HepG2 (cell line): ENCODE data around the gene KHNYN. TPM values are rescaled to one million over a fixed set of nuclear protein-coding genes. Genes with fewer than 3 reads are reported as not detected.

ENCODE experiments used
- ATM ChIP-seq: fragments of 450-650 bp; IDR thresholded peaks from 2 replicates; pipeline ENCODE4 v1.7.1; 2017; ENCODE audit warnings: mild to moderate bottlenecking, borderline replicate concordance
- CREM ChIP-seq, 2 experiments: sonication (generic) in 1 of 2; formaldehyde crosslinking in 1 of 2; IDR thresholded peaks; 2 replicates each; pipeline versions ENCODE4 v1.4.0 to v1.6.1; 2016 to 2020; ENCODE audit warnings: antibody characterized with exemption in 1 of 2, mild to moderate bottlenecking in 1 of 2, missing genetic modification reagents in 1 of 2
- ERF ChIP-seq: IDR thresholded peaks from 2 replicates; pipeline ENCODE4 v1.6.1; 2018; ENCODE audit warnings: missing biosample characterization, missing genetic modification reagents
- MAFG ChIP-seq: sonication (generic); formaldehyde crosslinking; IDR thresholded peaks from 2 replicates; pipeline ENCODE4 v1.5.1; 2020; ENCODE audit warnings: mild to moderate bottlenecking, missing genetic modification reagents
- MED13 ChIP-seq: sonication (generic); formaldehyde crosslinking; IDR thresholded peaks from 2 replicates; pipeline ENCODE4 v1.5.0; 2020; ENCODE audit warnings: missing genetic modification reagents
- POLR2AphosphoS5 ChIP-seq: IDR thresholded peaks from 2 replicates; pipeline ENCODE4 v1.6.1; 2012; ENCODE audit warnings: low read depth, low read length
- POLR2G ChIP-seq: fragments of 200-400 bp; formaldehyde crosslinking; IDR thresholded peaks from 2 replicates; pipeline ENCODE4 v1.6.1; 2018; ENCODE audit warnings: mild to moderate bottlenecking, low read depth, low read length, moderate library complexity
- SALL1 ChIP-seq: sonication (generic); formaldehyde crosslinking; IDR thresholded peaks from 2 replicates; pipeline ENCODE4 v1.8.0; 2022; ENCODE audit warnings: mild to moderate bottlenecking, missing genetic modification reagents
- ZBTB7B ChIP-seq: sonication (generic); formaldehyde crosslinking; IDR thresholded peaks from 2 replicates; pipeline ENCODE4 v1.4.0; 2020; ENCODE audit warnings: missing genetic modification reagents
- ZFP36L1 ChIP-seq: sonication (generic); formaldehyde crosslinking; IDR thresholded peaks from 2 replicates; pipeline ENCODE4 v1.8.0; 2022; ENCODE audit warnings: mild to moderate bottlenecking, missing genetic modification reagents, moderate library complexity
- ZNF484 ChIP-seq: sonication (generic); formaldehyde crosslinking; IDR thresholded peaks from 2 replicates; pipeline ENCODE4 v1.5.1; 2020; ENCODE audit warnings: mild to moderate bottlenecking, low read depth, missing genetic modification reagents, borderline replicate concordance
- ZSCAN29 ChIP-seq: sonication (generic); formaldehyde crosslinking; conservative IDR thresholded peaks from 2 replicates; pipeline ENCODE4 v1.4.0; 2020; ENCODE audit warnings: mild to moderate bottlenecking, missing genetic modification reagents
- polyA plus RNA-seq, 8 experiments: library from polyadenylated mRNA; depleted of rRNA in 3 of 8; stranded (reverse) in 7 of 8; unstranded in 1 of 8; fragments of >200 nt; fragmentation: Illumina TruSeq in 4 of 8; extraction: Trizol in 4 of 8; gene quantifications; 2 replicates each; pipeline versions ENCODE4 v1.2.1 to v1.2.3, GENCODE V29; 2011 to 2016; ENCODE audit warnings: low read depth in 4 of 8, missing spikeins in 1 of 8, mixed read lengths in 1 of 8; ENCODE audit not compliant: insufficient read depth in 1 of 8
- total RNA-seq, 5 experiments: library from RNA; depleted of rRNA; stranded (reverse); fragments of >200 nt; fragmentation: Illumina TruSeq; extraction: Trizol; gene quantifications; 2 replicates each; pipeline ENCODE4 v1.2.3, GENCODE V29; 2016; ENCODE audit warnings: low read depth in 1 of 5
- TF ChIP-seq, protein P1 (sequence below): sonication (generic); formaldehyde crosslinking; IDR thresholded peaks from 2 replicates; pipeline ENCODE4 v1.5.0; 2020; ENCODE audit warnings: missing genetic modification reagents

KHNYN gene
- total and polyA plus RNA-seq, 2 of the 13 experiments (the other 11 are each of a cell fraction or from before 2014, with no cell fraction given), result 52.8 to 75.7 TPM

GRCh38 chr14:24440606-24441399 lies 11.0 kb downstream of the KHNYN start (continued):
- TF ChIP-seq ATM (no peak), CREM (IDR thresholded peaks at IDR 0.05) (no peak), CREM (CRISPR knock-in tag; IDR thresholded peaks at IDR 0.05) (0 out of 2 replicates have a peak, but pooled peaks have one; percentile 12), ZSCAN29 (no peak), ZBTB7B (CRISPR knock-in tag) (no peak), POLR2G (peak; percentile 7), SALL1 (CRISPR knock-in tag) (peak; percentile 48; the same call in 1 of the 2 replicates), ZNF484 (CRISPR knock-in tag) (no peak), ZFP36L1 (CRISPR knock-in tag) (peak; percentile 73; the same call in 1 of the 2 replicates), MED13 (no peak), POLR2AphosphoS5 (peak; percentile 54; the same call in 1 of the 2 replicates), ERF (peak; percentile 10; the same call in 1 of the 2 replicates), MAFG (CRISPR knock-in tag) (no peak)
- TF ChIP-seq, protein P1, sequence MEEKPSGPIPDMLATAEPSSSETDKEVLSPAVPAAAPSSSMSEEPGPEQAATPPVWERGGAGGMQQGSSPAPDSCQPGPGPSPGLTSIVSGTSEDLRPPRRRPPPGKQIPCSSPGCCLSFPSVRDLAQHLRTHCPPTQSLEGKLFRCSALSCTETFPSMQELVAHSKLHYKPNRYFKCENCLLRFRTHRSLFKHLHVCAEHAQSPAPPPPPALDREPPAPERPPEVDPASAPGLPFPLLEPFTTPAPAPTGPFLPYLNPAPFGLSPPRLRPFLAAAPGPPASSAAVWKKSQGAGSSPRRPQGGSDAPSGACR (CRISPR knock-in tag), result no peak
